Mesodermal cell (in vitro differentiated cells): ENCODE data around the gene ADAMTSL4. TPM values are rescaled to one million over a fixed set of nuclear protein-coding genes. Genes with fewer than 3 reads are reported as not detected.

Source experiments
- H3K27ac ChIP-seq: 2 replicates; pipeline ENCODE4 v1.7.0; 2013; ENCODE audit warnings: mild to moderate bottlenecking, low read depth, low read length, moderate library complexity; ENCODE audit not compliant: severe bottlenecking
- H3K36me3 ChIP-seq: 2 replicates; pipeline ENCODE4 v1.7.1; 2013; ENCODE audit warnings: mild to moderate bottlenecking, low read length, moderate library complexity; ENCODE audit not compliant: control insufficient read depth, insufficient read depth
- H3K4me1 ChIP-seq: one replicate; pipeline ENCODE4 v1.7.1; 2013; ENCODE audit warnings: mild to moderate bottlenecking, low read length; ENCODE audit not compliant: insufficient read depth, control insufficient read depth, poor library complexity, severe bottlenecking
- H3K4me3 ChIP-seq: 2 replicates; pipeline ENCODE4 v1.7.0; 2013; ENCODE audit warnings: low read length, control low read depth, mild to moderate bottlenecking; ENCODE audit not compliant: insufficient read depth, poor library complexity, severe bottlenecking; ENCODE audit errors: extremely low read depth
- H3K9me3 ChIP-seq: 2 replicates; pipeline ENCODE4 v1.7.1; 2013; ENCODE audit warnings: mild to moderate bottlenecking, low read length, moderate library complexity; ENCODE audit not compliant: control insufficient read depth
- WGBS, 2 experiments: methylation state at CpG; one replicate each; pipeline ENCODE4 v1.1.5; 2013; ENCODE audit warnings: missing lambda C conversion rate in 2 of 2; ENCODE audit not compliant: insufficient coverage in 2 of 2; 5-methylcytosine and 5-hydroxymethylcytosine counted together
- polyA plus RNA-seq, 2 experiments: library from polyadenylated mRNA; stranded (reverse); fragments of 50-300 nt; gene quantifications; one replicate each; pipeline ENCODE4 v1.2.3, GENCODE V29; 2013

The ADAMTSL4 gene
- 6.7 TPM for polyA plus RNA-seq (2013, experiment 1 of 2)
- polyA plus RNA-seq (2013, experiment 2 of 2): 7.2 TPM

DNA sequence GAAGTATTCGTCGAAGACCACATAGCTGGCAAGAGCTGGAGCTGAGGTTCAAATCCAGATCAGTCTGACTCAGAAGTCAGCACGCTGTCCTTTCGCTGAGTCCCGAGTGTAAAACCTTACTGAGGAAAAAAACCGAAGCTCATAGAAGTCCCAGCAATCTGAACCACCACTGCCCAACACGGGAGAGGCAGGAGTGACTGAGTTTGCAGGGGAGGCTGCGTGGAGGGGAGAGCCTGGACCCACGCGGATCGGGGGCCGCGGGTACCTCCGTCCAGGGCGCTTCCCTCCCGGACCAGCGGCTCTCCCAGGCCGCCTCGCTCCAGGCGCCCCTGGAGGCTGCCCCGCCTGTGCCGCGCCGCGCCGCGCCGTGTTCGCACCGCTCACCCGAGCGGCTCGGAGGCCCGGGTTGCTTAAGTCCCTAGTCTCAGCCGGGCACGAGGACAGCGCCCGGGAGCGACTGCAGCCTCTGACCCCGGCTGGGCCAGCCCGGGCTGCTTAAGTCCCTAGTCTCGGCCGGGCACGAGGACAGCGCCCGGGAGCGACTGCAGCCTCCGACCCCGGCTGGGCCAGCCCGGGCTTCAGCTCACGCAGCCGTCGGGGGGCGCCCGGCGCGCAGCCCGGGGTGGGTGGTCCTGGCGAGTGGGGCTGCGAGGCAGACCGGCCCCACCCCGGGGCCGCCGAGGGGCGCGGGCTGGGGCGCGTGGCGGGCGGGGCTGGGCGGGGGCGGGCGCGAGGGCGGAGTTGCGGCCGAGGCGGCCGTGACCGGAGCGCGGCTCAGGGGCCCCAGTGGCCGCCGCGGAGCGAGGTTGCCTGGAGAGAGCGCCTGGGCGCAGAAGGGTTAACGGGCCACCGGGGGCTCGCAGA is at the start of gene ADAMTSL4:
TSS of gene ADAMTSL4 (plus strand) at position 777 of the 864 bp plus-strand sequence. CDS start 2,881 bp downstream, outside the sequence.
- Histone ChIP-seq H3K9me3 (no peaks in the 10 kb centered on the region), H3K36me3 (no peaks in the 10 kb centered on the region), H3K4me1 (peaks cover 22% of the 10 kb centered on the region), H3K27ac (peak within 1 kb of the TSS; percentile 45), H3K4me3 (peak within 1 kb of the TSS; percentile 39)
- WGBS, 2 experiments: 1% methylated on average over 66 to 71 of the region's 91 CpGs

DNA sequence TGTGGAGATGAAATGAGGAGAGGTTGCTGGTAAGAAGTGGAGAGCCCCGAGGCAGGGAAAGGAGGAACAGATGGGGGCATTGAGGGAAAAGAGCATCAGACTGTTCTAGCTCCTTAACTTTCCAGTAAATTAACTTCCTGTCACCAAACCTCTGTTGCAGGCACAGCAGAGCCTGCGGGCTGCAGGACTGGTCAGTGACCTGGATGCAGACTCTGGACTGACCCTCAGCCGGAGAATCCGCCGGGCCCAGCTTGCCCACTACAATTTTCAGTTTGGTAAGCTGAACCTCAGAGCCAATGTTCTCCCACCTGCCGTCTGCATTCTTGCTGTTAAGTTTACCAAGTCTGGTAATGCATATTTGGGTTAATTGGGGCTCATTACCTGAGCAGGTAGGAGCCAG is 43.8 kb upstream of the ADAMTSL4 start:
- H3K9me3 ChIP-seq: no peaks in the 10 kb centered on the region
- WGBS, 2 experiments: 91 to 93% methylated on average over 4 to 5 of the region's 6 CpGs
- peaks cover 32% of the 10 kb centered on the region for H3K4me1 ChIP-seq
- H3K36me3 ChIP-seq: peaks cover 49% of the 10 kb centered on the region
- H3K4me3 ChIP-seq: no peak overlapping the region
- H3K27ac ChIP-seq: no peak overlapping the region

DNA sequence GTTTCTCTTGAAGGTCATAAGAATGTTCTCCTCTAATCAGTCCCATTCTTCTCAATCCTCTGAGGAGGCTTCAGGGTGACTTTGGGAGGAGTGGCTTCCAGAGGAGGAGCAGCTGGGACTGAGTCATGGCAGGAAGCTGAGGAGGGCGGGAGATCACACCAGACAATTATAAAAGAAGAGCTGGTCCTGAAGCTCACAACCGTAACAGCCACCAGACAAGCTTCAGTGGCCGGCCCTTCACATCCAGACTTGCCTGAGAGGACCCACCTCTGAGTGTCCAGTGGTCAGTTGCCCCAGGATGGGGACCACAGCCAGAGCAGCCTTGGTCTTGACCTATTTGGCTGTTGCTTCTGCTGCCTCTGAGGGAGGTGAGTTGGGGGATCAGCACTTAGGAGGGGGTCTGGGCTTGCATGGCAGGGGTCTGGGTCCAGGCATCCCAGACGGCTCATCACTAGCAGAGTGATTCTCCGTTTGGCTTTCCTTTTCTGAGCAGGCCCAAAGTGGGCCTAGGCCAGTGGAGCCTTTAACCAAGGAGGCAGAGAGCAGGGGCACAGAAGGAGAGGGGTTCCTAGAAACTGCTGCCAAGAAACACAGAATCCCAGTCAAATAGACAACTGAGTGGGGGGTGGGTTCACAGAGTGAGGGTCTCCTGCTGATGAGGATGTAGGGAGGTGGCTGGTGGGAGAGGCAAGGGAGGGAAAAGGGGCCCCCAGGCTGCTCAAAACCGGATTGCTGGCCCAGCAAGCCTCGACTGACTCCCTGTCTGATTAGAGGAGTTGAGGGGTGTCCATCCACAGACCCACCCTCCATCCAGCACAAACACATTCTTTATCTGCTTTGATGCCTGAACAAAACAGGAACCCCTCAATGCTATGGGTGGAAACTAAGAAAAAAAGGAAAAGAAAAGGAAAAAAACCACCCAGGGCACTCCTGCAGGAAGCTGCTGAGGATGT is 41.0 kb upstream of the ADAMTSL4 start, which contains the start of gene ECM1:
TSS of gene ECM1 (plus strand) at position 198 of the 953 bp plus-strand sequence. CDS start at position 299, 101 bp downstream.
- no peaks in the 10 kb centered on the region for H3K9me3 ChIP-seq
- peaks cover 63% of the 10 kb centered on the region for H3K36me3 ChIP-seq
- H3K4me1 ChIP-seq: peaks cover 36% of the 10 kb centered on the region
- peak within 1 kb of the TSS; percentile 67 for H3K27ac ChIP-seq
- no peak within 1 kb of the TSS for H3K4me3 ChIP-seq
- 73 to 74% methylated on average over 5 of the region's 7 CpGs for WGBS, 2 experiments

DNA sequence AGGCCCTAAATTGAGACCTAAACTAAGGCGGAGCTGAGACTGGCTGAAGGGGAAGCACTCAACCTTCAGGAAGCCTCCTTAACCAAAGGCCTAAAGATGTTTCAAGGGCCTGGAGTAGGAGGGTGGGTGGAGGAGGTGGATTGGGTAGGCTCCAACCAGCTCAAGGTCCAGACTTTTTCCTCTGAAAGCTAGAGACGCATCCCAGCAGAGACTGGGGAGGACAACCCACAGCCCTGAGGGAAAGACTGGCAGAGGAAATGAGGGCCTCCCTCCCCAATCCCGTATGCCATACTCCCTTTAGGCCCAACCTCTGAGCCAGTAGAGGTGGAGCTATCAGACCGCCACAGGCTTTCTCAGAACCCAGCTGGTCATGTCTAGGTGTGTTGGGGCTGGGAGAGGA is 40.2 kb upstream of the ADAMTSL4 start:
- H3K4me3 ChIP-seq: no peak overlapping the region
- WGBS, 2 experiments: 67 to 100% methylated on average over 1 to 2 of the region's 4 CpGs
- H3K9me3 ChIP-seq: no peaks in the 10 kb centered on the region
- peaks cover 68% of the 10 kb centered on the region for H3K36me3 ChIP-seq
- no peak overlapping the region for H3K27ac ChIP-seq
- H3K4me1 ChIP-seq: peaks cover 36% of the 10 kb centered on the region

DNA sequence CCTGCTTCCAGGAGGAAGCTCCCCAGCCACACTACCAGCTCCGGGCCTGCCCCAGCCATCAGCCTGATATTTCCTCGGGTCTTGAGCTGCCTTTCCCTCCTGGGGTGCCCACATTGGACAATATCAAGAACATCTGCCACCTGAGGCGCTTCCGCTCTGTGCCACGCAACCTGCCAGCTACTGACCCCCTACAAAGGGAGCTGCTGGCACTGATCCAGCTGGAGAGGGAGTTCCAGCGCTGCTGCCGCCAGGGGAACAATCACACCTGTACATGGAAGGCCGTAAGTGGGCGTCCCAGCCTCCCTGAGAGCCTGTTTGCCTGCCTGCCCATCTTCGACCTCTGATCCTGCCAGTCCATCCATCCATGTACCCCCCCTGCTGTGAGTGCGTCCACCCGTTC is 37.7 kb upstream of the ADAMTSL4 start:
- no peaks in the 10 kb centered on the region for H3K9me3 ChIP-seq
- H3K27ac ChIP-seq: no peak overlapping the region
- H3K36me3 ChIP-seq: peaks cover 48% of the 10 kb centered on the region
- peaks cover 30% of the 10 kb centered on the region for H3K4me1 ChIP-seq
- no peak overlapping the region for H3K4me3 ChIP-seq
- 92 to 96% methylated on average over 10 to 12 of the region's 12 CpGs for WGBS, 2 experiments

DNA sequence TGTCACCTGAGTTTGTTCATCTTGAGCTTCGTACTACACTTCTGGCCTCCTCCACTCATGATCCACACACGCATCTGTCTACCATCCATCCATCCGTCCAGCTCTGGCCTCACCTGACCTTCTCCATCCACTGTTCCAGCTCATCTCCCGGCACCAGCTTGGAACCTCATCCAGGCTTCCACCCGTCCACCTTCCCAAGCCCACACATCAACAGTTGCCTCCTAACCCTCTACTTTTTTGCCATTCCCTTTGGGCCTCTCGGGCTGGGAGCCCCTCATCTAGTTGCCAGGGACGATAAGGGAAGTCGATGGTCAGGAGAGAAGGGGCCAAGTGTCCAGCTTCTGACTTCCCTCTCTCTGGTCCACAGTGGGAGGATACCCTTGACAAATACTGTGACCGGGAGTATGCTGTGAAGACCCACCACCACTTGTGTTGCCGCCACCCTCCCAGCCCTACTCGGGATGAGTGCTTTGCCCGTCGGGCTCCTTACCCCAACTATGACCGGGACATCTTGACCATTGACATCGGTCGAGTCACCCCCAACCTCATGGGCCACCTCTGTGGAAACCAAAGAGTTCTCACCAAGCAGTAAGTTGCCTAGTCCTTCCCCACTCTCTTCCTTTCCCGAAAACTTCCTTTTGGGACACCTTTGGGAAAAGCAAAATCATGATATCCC is 37.1 kb upstream of the ADAMTSL4 start:
- H3K27ac ChIP-seq: no peak overlapping the region
- peaks cover 27% of the 10 kb centered on the region for H3K4me1 ChIP-seq
- peaks cover 42% of the 10 kb centered on the region for H3K36me3 ChIP-seq
- H3K4me3 ChIP-seq: no peak overlapping the region
- WGBS, 2 experiments: 87 to 89% methylated on average over 14 to 15 of the region's 17 CpGs
- H3K9me3 ChIP-seq: no peaks in the 10 kb centered on the region

DNA sequence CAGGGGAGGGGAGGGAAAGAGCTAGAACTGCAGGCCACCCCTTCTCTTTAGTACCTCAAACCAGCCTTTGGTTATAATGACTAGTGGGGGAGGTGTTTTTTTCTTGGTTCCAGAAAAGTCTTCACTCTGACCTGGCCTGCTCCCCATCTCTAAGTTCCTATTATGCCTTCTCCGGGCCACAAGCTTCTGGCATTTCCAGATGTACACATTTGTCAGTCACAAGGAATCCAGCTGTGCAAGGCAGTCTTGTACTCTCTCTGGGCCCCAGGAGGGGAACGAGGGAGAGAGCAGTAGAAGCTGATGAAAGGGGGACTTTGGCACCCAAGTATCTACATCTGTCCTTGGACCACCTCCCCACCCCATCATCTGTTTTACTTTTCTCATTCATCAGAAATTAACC is 36.4 kb upstream of the ADAMTSL4 start:
- no peaks in the 10 kb centered on the region for H3K9me3 ChIP-seq
- H3K4me1 ChIP-seq: peaks cover 21% of the 10 kb centered on the region
- no peak overlapping the region for H3K4me3 ChIP-seq
- 100% methylated on average over 1 of the region's 2 CpGs; no CpG with 5 or more reads in 1 of the 2 experiments for WGBS, 2 experiments
- no peak overlapping the region for H3K27ac ChIP-seq
- H3K36me3 ChIP-seq: peaks cover 41% of the 10 kb centered on the region

DNA sequence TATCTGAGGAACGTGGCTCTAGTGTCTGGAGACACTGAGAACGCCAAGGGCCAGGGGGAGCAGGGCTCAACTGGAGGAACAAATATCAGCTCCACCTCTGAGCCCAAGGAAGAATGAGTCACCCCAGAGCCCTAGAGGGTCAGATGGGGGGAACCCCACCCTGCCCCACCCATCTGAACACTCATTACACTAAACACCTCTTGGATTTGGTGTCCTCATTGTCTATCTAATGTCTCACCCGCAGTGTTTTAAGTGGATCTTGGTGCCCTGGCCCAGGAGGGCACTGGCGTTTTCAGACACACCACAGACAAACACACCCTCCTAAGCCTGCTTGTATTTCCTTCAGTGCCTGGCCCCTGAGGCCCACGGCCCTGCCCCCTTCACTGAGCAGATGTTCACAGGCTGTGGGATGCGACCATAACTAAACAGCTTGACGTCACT is 35.8 kb upstream of the ADAMTSL4 start:
- H3K27ac ChIP-seq: no peak overlapping the region
- H3K4me3 ChIP-seq: no peak overlapping the region
- WGBS, 2 experiments: 98% methylated on average over 6 to 7 of the region's 7 CpGs
- peaks cover 41% of the 10 kb centered on the region for H3K36me3 ChIP-seq
- no peaks in the 10 kb centered on the region for H3K9me3 ChIP-seq
- peaks cover 16% of the 10 kb centered on the region for H3K4me1 ChIP-seq

DNA sequence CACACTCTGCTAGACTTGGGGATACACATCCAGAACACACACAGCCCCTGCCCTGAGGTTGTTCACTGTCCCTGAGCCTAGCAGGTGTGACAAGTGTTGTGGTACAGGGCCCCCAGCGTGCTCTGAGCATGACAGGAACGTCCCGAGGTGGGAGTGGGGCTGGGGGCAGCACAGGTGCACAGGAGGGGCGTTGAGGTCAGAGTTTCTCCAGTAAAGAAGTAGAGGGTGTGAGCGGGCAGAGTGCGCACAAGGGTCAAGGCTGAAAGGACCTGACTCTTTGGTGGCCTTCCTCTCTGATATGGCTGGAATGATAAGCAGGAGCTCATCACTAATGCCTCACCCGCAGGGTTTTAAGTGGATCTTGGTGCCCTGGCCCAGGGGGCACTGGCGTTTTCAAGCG is 34.9 kb upstream of the ADAMTSL4 start:
- H3K36me3 ChIP-seq: peaks cover 41% of the 10 kb centered on the region
- 95% methylated on average over 9 of the region's 9 CpGs for WGBS, 2 experiments
- no peaks in the 10 kb centered on the region for H3K9me3 ChIP-seq
- no peak overlapping the region for H3K27ac ChIP-seq
- peaks cover 8% of the 10 kb centered on the region for H3K4me1 ChIP-seq
- H3K4me3 ChIP-seq: no peak overlapping the region

DNA sequence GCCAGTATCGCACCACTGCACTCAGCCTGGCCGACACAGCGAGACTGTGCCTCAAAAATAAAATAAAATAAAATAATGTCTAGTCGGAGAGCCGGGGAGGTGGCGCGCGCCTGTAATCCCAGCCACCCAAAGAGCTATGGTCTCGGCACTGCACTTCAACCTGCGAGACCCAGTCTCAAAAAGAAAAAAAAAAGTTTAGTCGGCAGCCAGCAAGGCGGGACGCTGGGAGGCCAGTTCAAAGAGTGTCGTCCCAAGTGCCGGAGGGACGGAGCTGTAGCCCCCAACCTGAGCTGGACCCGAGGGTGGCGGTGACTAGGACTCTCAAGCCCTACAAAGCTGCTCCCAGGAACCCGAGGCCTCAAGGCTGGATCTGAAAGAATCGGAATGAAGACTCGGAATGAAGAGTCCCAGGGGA is 34.3 kb upstream of the ADAMTSL4 start:
- H3K9me3 ChIP-seq: no peaks in the 10 kb centered on the region
- WGBS, 2 experiments: 30 to 33% methylated on average over 18 of the region's 21 CpGs
- peak overlapping the region; percentile 74 for H3K27ac ChIP-seq

More for the DNA sequence above, 34.3 kb upstream of the ADAMTSL4 start:
- Histone ChIP-seq H3K36me3 (peaks cover 36% of the 10 kb centered on the region), H3K4me3 (peak overlapping the region; percentile 42), H3K4me1 (peaks cover 8% of the 10 kb centered on the region)
